Type B pancreatic cell (in vitro differentiated cells): ENCODE data around the gene NIP7. TPM values are rescaled to one million over a fixed set of nuclear protein-coding genes. Genes with fewer than 3 reads are reported as not detected.
A peak's percentile ranks its signal among the peaks of the same experiment; 100 is the strongest.

Source experiments
- DNase-seq: peaks from one replicate; pipeline ENCODE4 v3.0.0; 2021; ENCODE audit warnings: mixed read lengths; ENCODE audit not compliant: unreplicated experiment; ENCODE audit errors: extremely low spot score
- H3K27ac Mint-ChIP-seq: 2 replicates; pipeline ENCODE4 v1.8.0; 2021; ENCODE audit warnings: mild to moderate bottlenecking, mixed read lengths
- H3K27me3 Mint-ChIP-seq: 2 replicates; pipeline ENCODE4 v1.8.0; 2021; ENCODE audit warnings: mixed read lengths
- H3K36me3 Mint-ChIP-seq: 2 replicates; pipeline ENCODE4 v1.8.0; 2021; ENCODE audit warnings: mixed read lengths
- H3K4me1 Mint-ChIP-seq: one replicate; pipeline ENCODE4 v1.8.0; 2021; ENCODE audit warnings: mixed read lengths; ENCODE audit not compliant: unreplicated experiment
- H3K4me3 Mint-ChIP-seq: 2 replicates; pipeline ENCODE4 v1.8.0; 2021; ENCODE audit warnings: mild to moderate bottlenecking, mixed read lengths
- H3K9me3 Mint-ChIP-seq: 2 replicates; pipeline ENCODE4 v1.8.0; 2021; ENCODE audit warnings: mixed read lengths
- total RNA-seq: library from RNA; stranded (reverse); gene quantifications from 2 replicates; pipeline ENCODE4 v1.2.1, GENCODE V29; 2021; ENCODE audit warnings: low replicate concordance
- TF ChIP-seq, protein P1 (sequence below): fragments of 200-600 bp; sonication (generic); conservative IDR thresholded peaks from 2 replicates; pipeline ENCODE4 v1.5.0; 2021; ENCODE audit warnings: antibody characterized with exemption, mild to moderate bottlenecking

NIP7 gene
- total RNA-seq, 1 donor from 2014 or later = 33.2 TPM

DNA sequence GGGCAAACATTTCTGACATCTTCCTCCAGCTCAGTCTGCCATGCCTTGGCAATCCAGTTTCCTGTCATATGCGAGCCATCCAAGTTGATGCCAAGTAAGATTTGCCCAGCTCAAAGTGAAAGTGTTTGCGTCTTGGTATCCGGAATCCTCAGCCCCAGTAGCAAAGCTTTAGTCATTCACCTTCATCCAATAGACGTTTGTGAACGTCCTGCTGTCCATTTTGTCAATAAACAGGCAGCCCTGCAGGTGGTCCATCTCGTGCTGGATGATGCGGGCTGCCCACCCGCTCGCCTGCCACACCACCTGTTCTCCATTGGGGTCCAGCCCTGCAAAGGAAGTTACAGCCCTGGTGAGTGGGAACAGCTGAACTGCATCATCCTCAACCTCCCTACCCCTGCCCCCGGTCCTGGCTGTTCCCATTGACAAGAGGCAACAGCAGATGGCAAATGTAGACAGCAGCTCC lies 10.7 kb upstream of the NIP7 start:
- Mint-ChIP-seq H3K4me3 (peak overlapping the region; percentile 85), H3K27ac (peak overlapping the region; percentile 64), H3K4me1 (peaks cover 20% of the 10 kb centered on the region), H3K27me3 (no peaks in the 10 kb centered on the region), H3K9me3 (no peaks in the 10 kb centered on the region), H3K36me3 (peaks cover 6% of the 10 kb centered on the region)
- TF ChIP-seq, protein P1, sequence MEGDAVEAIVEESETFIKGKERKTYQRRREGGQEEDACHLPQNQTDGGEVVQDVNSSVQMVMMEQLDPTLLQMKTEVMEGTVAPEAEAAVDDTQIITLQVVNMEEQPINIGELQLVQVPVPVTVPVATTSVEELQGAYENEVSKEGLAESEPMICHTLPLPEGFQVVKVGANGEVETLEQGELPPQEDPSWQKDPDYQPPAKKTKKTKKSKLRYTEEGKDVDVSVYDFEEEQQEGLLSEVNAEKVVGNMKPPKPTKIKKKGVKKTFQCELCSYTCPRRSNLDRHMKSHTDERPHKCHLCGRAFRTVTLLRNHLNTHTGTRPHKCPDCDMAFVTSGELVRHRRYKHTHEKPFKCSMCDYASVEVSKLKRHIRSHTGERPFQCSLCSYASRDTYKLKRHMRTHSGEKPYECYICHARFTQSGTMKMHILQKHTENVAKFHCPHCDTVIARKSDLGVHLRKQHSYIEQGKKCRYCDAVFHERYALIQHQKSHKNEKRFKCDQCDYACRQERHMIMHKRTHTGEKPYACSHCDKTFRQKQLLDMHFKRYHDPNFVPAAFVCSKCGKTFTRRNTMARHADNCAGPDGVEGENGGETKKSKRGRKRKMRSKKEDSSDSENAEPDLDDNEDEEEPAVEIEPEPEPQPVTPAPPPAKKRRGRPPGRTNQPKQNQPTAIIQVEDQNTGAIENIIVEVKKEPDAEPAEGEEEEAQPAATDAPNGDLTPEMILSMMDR = no peak
- DNase-seq = no peak

DNA sequence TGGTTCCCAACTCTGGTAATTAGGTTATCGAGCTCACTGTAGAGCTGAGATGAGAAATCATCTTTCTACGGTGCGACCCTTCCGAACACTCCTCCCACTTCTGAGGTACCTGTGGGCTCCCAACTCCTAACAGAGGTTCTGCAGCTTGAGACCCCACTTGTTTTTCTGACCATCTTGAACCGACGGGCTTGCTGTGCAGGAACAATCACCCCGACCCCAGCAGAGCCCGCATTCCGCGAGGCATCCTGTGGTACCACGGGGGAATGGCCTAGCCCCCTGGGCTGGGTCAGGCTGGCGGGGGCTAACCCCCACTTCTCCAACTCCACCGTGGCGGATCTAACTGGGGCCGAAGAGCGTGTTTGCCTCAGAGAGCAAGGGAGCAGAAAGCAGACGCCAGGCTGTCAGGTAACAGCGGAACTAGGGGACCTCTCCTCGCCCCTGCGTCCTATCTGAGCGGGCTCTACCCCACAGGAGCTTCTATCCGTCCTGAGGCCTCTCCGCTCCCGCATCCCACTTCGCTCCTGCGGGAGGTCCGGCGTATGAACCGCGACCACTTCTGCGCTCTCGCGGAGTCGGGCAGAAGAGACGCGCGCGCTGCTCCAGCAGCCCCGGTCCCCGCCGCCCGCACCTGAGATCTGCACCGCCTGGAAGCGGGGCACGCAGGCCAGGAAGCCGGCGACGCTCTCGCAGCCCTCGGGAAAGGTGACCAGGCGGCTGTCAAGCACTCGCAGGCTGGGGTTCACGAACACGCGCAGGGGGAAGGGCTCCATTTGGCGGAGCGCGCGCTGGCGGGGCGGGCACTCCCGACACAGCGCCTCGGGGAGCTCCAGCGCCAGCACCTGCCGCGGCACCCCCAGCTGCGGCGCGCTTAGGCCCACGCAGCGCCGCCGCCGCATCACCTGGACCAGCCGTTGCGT lies 9.9 kb upstream of the NIP7 start:
- Mint-ChIP-seq H3K4me1 (peaks cover 20% of the 10 kb centered on the region), H3K4me3 (peak overlapping the region; percentile 85), H3K9me3 (no peaks in the 10 kb centered on the region), H3K27ac (peak overlapping the region; percentile 64), H3K36me3 (peaks cover 9% of the 10 kb centered on the region), H3K27me3 (no peaks in the 10 kb centered on the region)
- DNase-seq = no peak
- TF ChIP-seq, protein P1 = no peak

DNA sequence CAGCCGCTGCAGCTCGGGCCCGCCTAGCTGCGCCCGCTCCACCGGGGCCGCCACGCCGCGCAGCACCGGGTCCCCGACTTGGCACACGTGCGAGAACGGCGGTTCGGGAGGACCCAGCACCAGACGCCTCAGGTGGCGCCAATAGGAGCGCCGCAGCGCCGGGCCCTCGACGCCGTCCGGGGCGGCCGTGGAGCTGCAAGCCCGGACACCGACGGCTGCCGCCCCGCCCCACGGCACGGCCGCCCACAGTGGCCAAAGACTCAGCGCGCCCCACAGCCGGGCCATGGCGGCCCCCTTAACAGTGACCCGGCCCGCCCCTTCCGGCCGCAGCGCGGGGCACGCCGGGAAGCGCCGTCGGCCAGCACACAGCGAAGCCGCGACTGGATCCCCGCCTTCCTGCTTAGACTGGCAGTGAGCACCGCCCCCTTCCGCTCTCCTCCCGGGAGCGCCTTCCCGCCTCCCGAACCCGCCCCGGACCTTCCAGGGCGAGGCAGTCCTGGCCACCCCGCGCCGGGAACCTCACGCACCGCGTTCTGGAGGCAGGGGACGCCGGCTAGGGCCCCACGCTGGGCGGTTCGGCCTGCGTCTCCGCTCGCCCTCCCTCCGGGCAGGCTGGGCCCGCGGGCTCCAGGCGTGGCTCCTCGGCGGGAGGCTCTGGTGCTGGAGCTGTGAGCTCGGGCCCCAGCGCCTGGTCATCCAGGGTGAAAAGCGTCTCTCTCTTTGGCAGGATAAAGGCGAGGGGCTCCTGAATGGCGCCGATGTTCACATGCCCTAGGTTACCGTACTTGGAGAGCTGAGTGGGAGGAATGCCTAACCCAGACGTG lies 9.1 kb upstream of the NIP7 start, which contains the start of gene PDF:
TSS of gene PDF (minus strand) at position 303 of the 824 bp plus-strand sequence. CDS start at position 285, 18 bp downstream.
- Mint-ChIP-seq H3K36me3 (peaks cover 9% of the 10 kb centered on the region), H3K27ac (peak within 1 kb of the TSS; percentile 64), H3K9me3 (no peaks in the 10 kb centered on the region), H3K27me3 (no peaks in the 10 kb centered on the region), H3K4me1 (peaks cover 20% of the 10 kb centered on the region), H3K4me3 (peak within 1 kb of the TSS; percentile 87)
- DNase-seq = peak; percentile 93
- TF ChIP-seq, protein P1 = no peak

DNA sequence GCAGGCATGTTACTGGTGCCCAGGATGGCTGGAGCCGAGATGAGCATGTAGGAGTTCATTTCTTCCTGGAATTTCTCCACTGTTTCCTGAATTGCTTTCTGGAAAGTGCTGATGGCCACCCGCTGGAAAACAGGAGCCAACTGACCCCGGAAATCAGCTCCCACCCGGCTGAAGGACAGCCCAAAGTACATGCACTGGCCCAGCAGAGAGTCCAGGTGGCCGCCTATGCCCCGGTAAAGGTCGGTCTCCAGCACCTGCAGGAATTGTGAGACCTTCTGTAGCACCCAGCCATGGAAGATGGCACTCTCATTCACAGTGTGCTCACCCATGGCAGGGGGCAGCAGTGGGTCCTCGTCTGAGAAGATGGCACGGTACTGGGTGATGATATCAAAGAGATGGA lies 4.9 kb upstream of the NIP7 start:
- no peaks in the 10 kb centered on the region for H3K27me3 Mint-ChIP-seq
- H3K4me1 Mint-ChIP-seq = peaks cover 14% of the 10 kb centered on the region
- no peak for DNase-seq
- TF ChIP-seq, protein P1 = no peak
- no peak overlapping the region for H3K27ac Mint-ChIP-seq
- no peak overlapping the region for H3K4me3 Mint-ChIP-seq
- H3K9me3 Mint-ChIP-seq = no peaks in the 10 kb centered on the region
- peaks cover 18% of the 10 kb centered on the region for H3K36me3 Mint-ChIP-seq

DNA sequence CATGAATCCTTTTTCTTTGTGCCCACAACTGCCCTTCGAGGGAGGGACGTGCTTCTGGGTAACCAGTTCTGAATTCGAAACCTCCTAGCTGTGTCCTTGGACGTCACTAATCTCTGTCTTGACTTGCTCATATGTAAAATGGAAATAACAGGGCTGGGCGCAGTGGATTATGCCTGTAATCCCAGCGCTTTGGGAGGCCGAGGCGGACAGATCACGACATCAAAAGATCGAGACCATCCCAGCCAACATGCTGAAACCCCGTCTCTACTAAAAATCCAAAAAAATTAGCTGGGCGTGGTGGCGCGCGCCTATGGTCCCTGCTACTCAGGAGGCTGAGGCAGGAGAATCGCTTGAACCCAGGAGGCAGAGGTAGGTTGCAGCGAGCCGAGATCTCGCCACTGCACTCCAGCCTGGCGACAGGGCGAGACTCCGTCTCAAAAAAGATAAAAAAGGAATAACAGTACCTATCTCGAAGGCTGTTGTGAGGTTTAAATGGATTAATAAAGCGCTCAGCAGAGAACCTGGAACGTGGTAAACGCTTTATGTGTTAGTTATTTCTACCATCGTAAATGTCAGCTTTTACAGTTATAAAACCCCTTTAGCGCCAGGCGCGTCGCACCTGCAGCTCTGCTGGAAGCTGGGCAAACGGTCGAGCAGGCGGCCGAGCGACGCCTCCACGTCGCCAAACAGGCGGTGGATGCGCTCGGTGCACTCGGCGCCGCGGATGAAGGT lies 849 bp upstream of the NIP7 start:
- DNase-seq = no peak
- peaks cover 22% of the 10 kb centered on the region for H3K36me3 Mint-ChIP-seq
- no peaks in the 10 kb centered on the region for H3K9me3 Mint-ChIP-seq
- H3K27ac Mint-ChIP-seq = peak overlapping the region; percentile 98
- no peaks in the 10 kb centered on the region for H3K27me3 Mint-ChIP-seq
- peaks cover 27% of the 10 kb centered on the region for H3K4me1 Mint-ChIP-seq
- H3K4me3 Mint-ChIP-seq = peak overlapping the region; percentile 100
- TF ChIP-seq, protein P1 = no peak
